ENCODE data around the gene SLC24A3.
"Not testable (repeated sequence)": the region's sequence is repeated elsewhere in the genome, so short reads cannot be mapped to it uniquely, and the experiment has no call there.

The SLC24A3 gene

GRCh38 chr20:19734811-19735210 lies 522.4 kb downstream of the SLC24A3 start:
- no peak for DNase-seq

GRCh38 chr20:19735446-19735845 lies 523.0 kb downstream of the SLC24A3 start:
- DNase-seq, result peak; percentile 24 to 50

- no peak for DNase-seq
Observed at GRCh38 chr20:19737025-19737424, 524.6 kb downstream of the SLC24A3 start.

GRCh38 chr20:19738951-19739350 lies 526.5 kb downstream of the SLC24A3 start:
- no peak for DNase-seq

- no peak for DNase-seq
Observed at GRCh38 chr20:19739351-19739750, 526.9 kb downstream of the SLC24A3 start.

GRCh38 chr20:19740512-19740911 lies 528.1 kb downstream of the SLC24A3 start:
- no peak for DNase-seq

GRCh38 chr20:19741924-19742323 lies 529.5 kb downstream of the SLC24A3 start:
- DNase-seq, result no peak

GRCh38 chr20:19742974-19743639 lies 530.7 kb downstream of the SLC24A3 start:
- DNase-seq, result no peak

- no peak for DNase-seq
Observed at GRCh38 chr20:19743640-19743995, 531.2 kb downstream of the SLC24A3 start.

GRCh38 chr20:19745106-19745505 lies 532.7 kb downstream of the SLC24A3 start:
- DNase-seq, result no peak

GRCh38 chr20:19745584-19745983 lies 533.1 kb downstream of the SLC24A3 start:
- no peak for DNase-seq

GRCh38 chr20:19746396-19746795 lies 534.0 kb downstream of the SLC24A3 start:
- no peak for DNase-seq

- DNase-seq, result no peak
Observed at GRCh38 chr20:19747903-19748302, 535.5 kb downstream of the SLC24A3 start.

- DNase-seq, result no peak
Observed at GRCh38 chr20:19748681-19749080, 536.2 kb downstream of the SLC24A3 start.

GRCh38 chr20:19749618-19750071 lies 537.2 kb downstream of the SLC24A3 start:
- DNase-seq, result no peak

- DNase-seq, result no peak
Observed at GRCh38 chr20:19750101-19750606, 537.7 kb downstream of the SLC24A3 start.

GRCh38 chr20:19750907-19751636 lies 538.6 kb downstream of the SLC24A3 start:
- no peak for DNase-seq

- not testable (repeated sequence) for DNase-seq
Observed at GRCh38 chr20:19754201-19754600, 541.8 kb downstream of the SLC24A3 start.

- no peak for DNase-seq
Observed at GRCh38 chr20:19756761-19757486, 544.5 kb downstream of the SLC24A3 start.

- DNase-seq, result peak; percentile 7 to 11
Observed at GRCh38 chr20:19757487-19758132, 545.2 kb downstream of the SLC24A3 start.

- peak in 1 of 2 experiments; percentile 6 for DNase-seq
Observed at GRCh38 chr20:19758133-19758500, 545.7 kb downstream of the SLC24A3 start, which contains the start of gene RIN2. Gene RIN2, plus strand, starts transcription at chr20:19758258. Its CDS starts 131,344 bp downstream, at chr20:19889602.

- no peak for DNase-seq
Observed at GRCh38 chr20:19758501-19759331, 546.3 kb downstream of the SLC24A3 start.
